Thyroid gland (tissue), 4 donors: ENCODE data around the gene MUC22. TPM values are rescaled to one million over a fixed set of nuclear protein-coding genes. Genes with fewer than 3 reads are reported as not detected.

Experiments used
- DNase-seq, 2 donors: peaks; one replicate each; pipeline ENCODE4 v3.0.0-alpha.2; 2019
- H3K27ac ChIP-seq, 3 donors: fragments of 200-600 bp; sonication (generic); 1 replicate in 2 of 3; 2 replicates in 1 of 3; pipeline ENCODE4 v1.5.1; 2016 to 2019; ENCODE audit warnings: mild to moderate bottlenecking in 1 of 3, moderate library complexity in 1 of 3
- H3K27me3 ChIP-seq: fragments of 200-600 bp; sonication (generic); one replicate; pipeline ENCODE4 v1.5.1; 2019
- H3K36me3 ChIP-seq, 2 donors: fragments of 200-600 bp; sonication (generic); one replicate each; pipeline ENCODE4 v1.5.1; 2016 to 2019
- H3K4me1 ChIP-seq, 2 donors: fragments of 200-600 bp; sonication (generic); one replicate each; pipeline ENCODE4 v1.5.1; 2017 to 2019
- H3K4me3 ChIP-seq, 3 donors: fragments of 200-600 bp; sonication (generic); replicated peaks in 1 of 3; 1 replicate in 2 of 3; 2 replicates in 1 of 3; pipeline ENCODE4 v1.5.1; 2016; ENCODE audit warnings: mild to moderate bottlenecking in 1 of 3
- H3K9me3 ChIP-seq: fragments of 200-600 bp; sonication (generic); one replicate; pipeline ENCODE4 v1.5.1; 2017
- CTCF ChIP-seq, 6 experiments: fragments of 200-600 bp in 3 of 6; fragments of 450-650 bp in 3 of 6; sonication (generic) in 3 of 6; IDR thresholded peaks; one replicate each; pipeline ENCODE4 v1.5.1; 2016 to 2019; ENCODE audit warnings: antibody characterized with exemption in 6 of 6, mild to moderate bottlenecking in 2 of 6, inconsistent platforms in 1 of 6, moderate library complexity in 1 of 6
- POLR2A ChIP-seq, 2 donors: fragments of 450-650 bp; IDR thresholded peaks; one replicate each; pipeline ENCODE4 v1.6.1; 2017; ENCODE audit warnings: antibody characterized with exemption in 2 of 2, mild to moderate bottlenecking in 2 of 2, moderate library complexity in 1 of 2
- WGBS, 2 donors: methylation state at CpG; one replicate each; pipeline ENCODE4 v1.1.5; 2017; 5-methylcytosine and 5-hydroxymethylcytosine counted together
- intact Hi-C: fragments of 100-400 bp; cut with DNase I; formaldehyde crosslinking; loops from one replicate; pipeline ENCODE4 v1.15.1; 2023
- total RNA-seq, 4 donors: library from RNA; depleted of rRNA; stranded (reverse); fragments of >200 nt; gene quantifications; one replicate each; pipeline ENCODE4 v1.2.3, GENCODE V29; 2016

MUC22 gene
- total RNA-seq, 4 donors from 2014 or later = not detected

- no peak overlapping the region for H3K4me3 ChIP-seq
- H3K27me3 ChIP-seq = no peaks in the 10 kb centered on the region
- no peaks in the 10 kb centered on the region for H3K4me1 ChIP-seq
- H3K27ac ChIP-seq = no peak overlapping the region
- TF ChIP-seq CTCF (IDR thresholded peaks at IDR 0.05) (no peak), POLR2A (IDR thresholded peaks at IDR 0.05) (no peak)
- intact Hi-C loops = no loop called here
- no peaks in the 10 kb centered on the region for H3K36me3 ChIP-seq
- no peaks in the 10 kb centered on the region for H3K9me3 ChIP-seq
- DNase-seq = no peak
- 84 to 86% methylated on average over 4 of the region's 4 CpGs for WGBS, 2 donors
Observed at GRCh38 chr6:31004794-31005193, 5.5 kb upstream of the MUC22 start.

- H3K36me3 ChIP-seq = no peaks in the 10 kb centered on the region
- H3K4me1 ChIP-seq = no peaks in the 10 kb centered on the region
- 79 to 90% methylated on average over 9 of the region's 9 CpGs for WGBS, 2 donors
- no peak overlapping the region for H3K4me3 ChIP-seq
- no peak for DNase-seq
- no peaks in the 10 kb centered on the region for H3K9me3 ChIP-seq
- H3K27ac ChIP-seq = no peak overlapping the region
- H3K27me3 ChIP-seq = no peaks in the 10 kb centered on the region
- TF ChIP-seq CTCF (IDR thresholded peaks at IDR 0.05) (no peak), POLR2A (IDR thresholded peaks at IDR 0.05) (no peak)
- intact Hi-C loops = no loop called here
Observed at GRCh38 chr6:31005249-31006020, 4.8 kb upstream of the MUC22 start.

- TF ChIP-seq CTCF (IDR thresholded peaks at IDR 0.05) (no peak), POLR2A (IDR thresholded peaks at IDR 0.05) (no peak)
- no peak overlapping the region for H3K27ac ChIP-seq
- intact Hi-C loops = no loop called here
- no peak overlapping the region for H3K4me3 ChIP-seq
- H3K9me3 ChIP-seq = no peaks in the 10 kb centered on the region
- DNase-seq = no peak
- no peaks in the 10 kb centered on the region for H3K36me3 ChIP-seq
- H3K27me3 ChIP-seq = no peaks in the 10 kb centered on the region
- 45 to 54% methylated on average over 8 of the region's 8 CpGs for WGBS, 2 donors
- no peaks in the 10 kb centered on the region for H3K4me1 ChIP-seq
Observed at GRCh38 chr6:31007694-31008093, 2.6 kb upstream of the MUC22 start.

- 56 to 64% methylated on average over 4 of the region's 4 CpGs for WGBS, 2 donors
- Histone ChIP-seq H3K27me3 (no peaks in the 10 kb centered on the region), H3K27ac (no peak overlapping the region), H3K36me3 (no peaks in the 10 kb centered on the region), H3K9me3 (no peaks in the 10 kb centered on the region), H3K4me1 (no peaks in the 10 kb centered on the region), H3K4me3 (no peak overlapping the region)
- no peak for DNase-seq
- no peak for TF ChIP-seq CTCF (IDR thresholded peaks at IDR 0.05)
- TF ChIP-seq POLR2A (IDR thresholded peaks at IDR 0.05) = no peak
- intact Hi-C loops = no loop called here
Observed at GRCh38 chr6:31008165-31008564, 2.1 kb upstream of the MUC22 start.

- Histone ChIP-seq H3K4me1 (no peaks in the 10 kb centered on the region), H3K36me3 (no peaks in the 10 kb centered on the region), H3K9me3 (no peaks in the 10 kb centered on the region), H3K4me3 (no peak overlapping the region), H3K27ac (no peak overlapping the region), H3K27me3 (no peaks in the 10 kb centered on the region)
- no peak for DNase-seq
- TF ChIP-seq POLR2A (IDR thresholded peaks at IDR 0.05) (no peak), CTCF (IDR thresholded peaks at IDR 0.05) (no peak)
- intact Hi-C loops = no loop called here
- 82% methylated on average over 7 of the region's 7 CpGs for WGBS, 2 donors
Observed at GRCh38 chr6:31009731-31010130, 543 bp upstream of the MUC22 start.
